Measurements from ENCODE around the gene CD74.

CD74 gene

GRCh38 chr5:150364004-150364403 lies 48.7 kb downstream of the CD74 start:
- DNase-seq (ENCODE audit: low read depth, low spot score): no peak

- DNase-seq (ENCODE audit: low read depth, low spot score): no peak
Observed at GRCh38 chr5:150363185-150363584, 49.5 kb downstream of the CD74 start.

- DNase-seq (ENCODE audit: low read depth, low spot score): no peak
Observed at GRCh38 chr5:150361301-150361700, 51.4 kb downstream of the CD74 start.

GRCh38 chr5:150358261-150359095 lies 54.2 kb downstream of the CD74 start:
- no peak for DNase-seq (ENCODE audit: low read depth, low spot score)

- DNase-seq (ENCODE audit: low read depth, low spot score): peak; percentile 95
Observed at GRCh38 chr5:150357326-150358260, 55.1 kb downstream of the CD74 start, which contains the start of gene TCOF1. TSS of gene TCOF1 (plus strand) at chr5:150357697. CDS start at chr5:150357747, 50 bp downstream.

- DNase-seq (ENCODE audit: low read depth, low spot score): no peak
Observed at GRCh38 chr5:150356575-150357294, 56.0 kb downstream of the CD74 start.

GRCh38 chr5:150355791-150356190 lies 56.9 kb downstream of the CD74 start:
- no peak for DNase-seq (ENCODE audit: low read depth, low spot score)

GRCh38 chr5:150353032-150353675 lies 59.6 kb downstream of the CD74 start:
- DNase-seq (ENCODE audit: low read depth, low spot score): no peak

GRCh38 chr5:150352244-150353031 lies 60.3 kb downstream of the CD74 start:
- DNase-seq (ENCODE audit: low read depth, low spot score): no peak
